22Rv1 (cell line): ENCODE results near the gene CSNK1D.

Source experiments
- ZFX ChIP-seq: fragments of 450-650 bp; IDR thresholded peaks from 2 replicates; pipeline ENCODE4 v1.6.1; 2017; ENCODE audit warnings: antibody characterized with exemption, borderline replicate concordance
- TF ChIP-seq, protein P1 (sequence below): fragments of 450-650 bp; IDR thresholded peaks from 2 replicates; pipeline ENCODE4 v1.5.1; 2017; ENCODE audit warnings: mild to moderate bottlenecking

DNA sequence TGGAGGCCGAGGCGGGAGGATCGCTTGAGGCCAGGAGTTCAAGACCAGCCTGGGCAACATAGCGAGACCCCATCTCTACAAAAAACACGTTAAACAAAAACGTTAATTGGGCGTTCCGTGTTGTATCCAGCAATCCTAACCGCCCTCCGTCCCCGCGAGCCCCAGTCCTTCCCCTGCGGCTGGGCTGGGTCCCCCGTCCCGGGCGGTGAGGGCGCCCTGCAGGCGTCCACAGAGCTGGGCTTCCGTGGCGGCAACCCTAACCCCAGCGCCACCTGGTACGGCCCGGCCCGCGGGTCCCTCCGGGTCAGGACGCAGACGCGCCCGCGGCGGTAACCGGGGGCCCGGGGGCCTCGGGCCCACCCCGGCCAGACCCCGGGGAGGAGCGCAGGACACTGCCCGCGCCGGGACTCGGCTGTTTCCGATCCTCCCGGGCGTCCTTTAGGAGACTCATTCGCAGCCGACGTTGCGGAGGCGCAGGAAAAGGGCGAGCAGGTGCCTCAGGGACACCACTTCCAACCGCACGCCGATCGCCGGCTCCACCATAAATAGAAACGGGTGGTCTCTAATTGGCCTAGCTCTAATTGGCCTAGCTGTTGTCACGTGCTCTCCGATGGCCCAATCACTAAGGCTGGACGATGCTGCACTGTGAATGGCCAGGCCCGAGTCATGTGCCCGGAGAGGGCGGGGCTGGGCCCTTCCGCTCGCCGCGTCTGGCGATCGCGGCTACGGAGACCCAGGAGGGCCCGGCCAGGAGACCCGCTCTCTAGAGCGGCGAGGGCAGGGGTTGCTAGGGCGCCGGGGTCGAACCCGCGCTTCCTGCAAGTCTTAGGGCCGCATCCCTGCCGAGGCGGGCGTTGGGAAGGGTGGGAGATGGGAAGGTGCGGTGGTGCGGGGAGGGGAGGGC, 19.0 kb upstream of the CSNK1D start:
- TF ChIP-seq, protein P1, sequence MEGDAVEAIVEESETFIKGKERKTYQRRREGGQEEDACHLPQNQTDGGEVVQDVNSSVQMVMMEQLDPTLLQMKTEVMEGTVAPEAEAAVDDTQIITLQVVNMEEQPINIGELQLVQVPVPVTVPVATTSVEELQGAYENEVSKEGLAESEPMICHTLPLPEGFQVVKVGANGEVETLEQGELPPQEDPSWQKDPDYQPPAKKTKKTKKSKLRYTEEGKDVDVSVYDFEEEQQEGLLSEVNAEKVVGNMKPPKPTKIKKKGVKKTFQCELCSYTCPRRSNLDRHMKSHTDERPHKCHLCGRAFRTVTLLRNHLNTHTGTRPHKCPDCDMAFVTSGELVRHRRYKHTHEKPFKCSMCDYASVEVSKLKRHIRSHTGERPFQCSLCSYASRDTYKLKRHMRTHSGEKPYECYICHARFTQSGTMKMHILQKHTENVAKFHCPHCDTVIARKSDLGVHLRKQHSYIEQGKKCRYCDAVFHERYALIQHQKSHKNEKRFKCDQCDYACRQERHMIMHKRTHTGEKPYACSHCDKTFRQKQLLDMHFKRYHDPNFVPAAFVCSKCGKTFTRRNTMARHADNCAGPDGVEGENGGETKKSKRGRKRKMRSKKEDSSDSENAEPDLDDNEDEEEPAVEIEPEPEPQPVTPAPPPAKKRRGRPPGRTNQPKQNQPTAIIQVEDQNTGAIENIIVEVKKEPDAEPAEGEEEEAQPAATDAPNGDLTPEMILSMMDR = no peak
- TF ChIP-seq ZFX = no peak
